ENCODE data around the gene SPR. TPM values are rescaled to one million over a fixed set of nuclear protein-coding genes. Genes with fewer than 3 reads are reported as not detected.

Gene SPR
- total and polyA plus RNA-seq, 2 of the 13 experiments (the other 11 are each of a cell fraction or from before 2014, with no cell fraction given), result 34.0 to 96.0 TPM

DNA sequence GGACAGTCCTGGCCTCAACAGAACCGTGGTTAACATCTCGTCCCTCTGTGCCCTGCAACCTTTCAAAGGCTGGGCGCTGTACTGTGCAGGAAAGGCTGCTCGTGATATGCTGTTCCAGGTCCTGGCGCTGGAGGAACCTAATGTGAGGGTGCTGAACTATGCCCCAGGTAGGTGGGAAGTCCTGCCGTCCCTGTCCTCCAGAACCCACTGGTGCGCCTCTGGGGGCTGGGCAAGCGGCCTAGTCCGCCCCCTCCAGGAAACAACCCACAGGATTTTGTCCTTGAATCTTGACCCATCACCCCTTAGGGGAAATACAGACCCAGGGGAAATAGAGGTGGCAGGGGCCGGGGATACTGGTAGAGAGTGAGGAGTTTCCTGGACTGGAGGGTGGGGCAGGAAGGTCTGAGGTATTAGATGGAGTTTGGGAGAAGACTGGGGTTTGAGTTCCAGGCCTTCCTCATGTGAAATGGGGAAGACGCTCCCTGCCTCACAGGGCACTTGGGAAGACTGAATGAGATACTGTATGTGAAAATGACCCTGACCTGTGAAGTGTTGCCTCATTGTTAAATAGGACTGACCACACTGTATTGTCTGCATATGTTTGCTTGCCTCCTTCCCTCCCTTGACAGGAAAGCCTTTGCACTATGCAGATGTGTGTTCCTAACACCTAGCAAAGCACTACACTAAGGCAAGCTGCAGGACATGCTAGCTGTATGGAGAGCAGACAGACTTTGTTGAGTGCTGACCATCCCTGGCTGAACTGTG, 1.4 kb downstream of the SPR start (continued):
- TF ChIP-seq, protein P1, sequence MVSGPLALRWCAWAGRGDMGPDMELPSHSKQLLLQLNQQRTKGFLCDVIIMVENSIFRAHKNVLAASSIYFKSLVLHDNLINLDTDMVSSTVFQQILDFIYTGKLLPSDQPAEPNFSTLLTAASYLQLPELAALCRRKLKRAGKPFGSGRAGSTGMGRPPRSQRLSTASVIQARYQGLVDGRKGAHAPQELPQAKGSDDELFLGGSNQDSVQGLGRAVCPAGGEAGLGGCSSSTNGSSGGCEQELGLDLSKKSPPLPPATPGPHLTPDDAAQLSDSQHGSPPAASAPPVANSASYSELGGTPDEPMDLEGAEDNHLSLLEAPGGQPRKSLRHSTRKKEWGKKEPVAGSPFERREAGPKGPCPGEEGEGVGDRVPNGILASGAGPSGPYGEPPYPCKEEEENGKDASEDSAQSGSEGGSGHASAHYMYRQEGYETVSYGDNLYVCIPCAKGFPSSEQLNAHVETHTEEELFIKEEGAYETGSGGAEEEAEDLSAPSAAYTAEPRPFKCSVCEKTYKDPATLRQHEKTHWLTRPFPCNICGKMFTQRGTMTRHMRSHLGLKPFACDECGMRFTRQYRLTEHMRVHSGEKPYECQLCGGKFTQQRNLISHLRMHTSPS (CRISPR knock-in tag; IDR thresholded peaks at IDR 0.05; ENCODE audit: low read depth), result no peak
- TF ChIP-seq SALL1 (CRISPR knock-in tag; IDR thresholded peaks at IDR 0.05), result peak; percentile 56
- TF ChIP-seq, protein P2, sequence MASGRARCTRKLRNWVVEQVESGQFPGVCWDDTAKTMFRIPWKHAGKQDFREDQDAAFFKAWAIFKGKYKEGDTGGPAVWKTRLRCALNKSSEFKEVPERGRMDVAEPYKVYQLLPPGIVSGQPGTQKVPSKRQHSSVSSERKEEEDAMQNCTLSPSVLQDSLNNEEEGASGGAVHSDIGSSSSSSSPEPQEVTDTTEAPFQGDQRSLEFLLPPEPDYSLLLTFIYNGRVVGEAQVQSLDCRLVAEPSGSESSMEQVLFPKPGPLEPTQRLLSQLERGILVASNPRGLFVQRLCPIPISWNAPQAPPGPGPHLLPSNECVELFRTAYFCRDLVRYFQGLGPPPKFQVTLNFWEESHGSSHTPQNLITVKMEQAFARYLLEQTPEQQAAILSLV (CRISPR knock-in tag; IDR thresholded peaks at IDR 0.05; ENCODE audit: borderline replicate concordance), result no peak
- TF ChIP-seq KDM6A (CRISPR knock-in tag; IDR thresholded peaks at IDR 0.05; ENCODE audit: low read depth), result no peak
- TF ChIP-seq KMT2B (CRISPR knock-in tag; IDR thresholded peaks at IDR 0.05), result no peak; the same call in 1 of the 2 replicates
- no peak for TF ChIP-seq KAT2B (IDR thresholded peaks at IDR 0.05; ENCODE audit: borderline replicate concordance, low read depth, low read length)
- TF ChIP-seq ZNF235 (CRISPR knock-in tag; IDR thresholded peaks at IDR 0.05; ENCODE audit: borderline replicate concordance), result no peak
- TF ChIP-seq ZNF383 (CRISPR knock-in tag; IDR thresholded peaks at IDR 0.05; ENCODE audit: borderline replicate concordance), result no peak
- TF ChIP-seq ZNF564 (CRISPR knock-in tag; IDR thresholded peaks at IDR 0.05), result 0 out of 2 replicates have a peak, but pooled peaks have one; percentile 13
- TF ChIP-seq, protein P3, sequence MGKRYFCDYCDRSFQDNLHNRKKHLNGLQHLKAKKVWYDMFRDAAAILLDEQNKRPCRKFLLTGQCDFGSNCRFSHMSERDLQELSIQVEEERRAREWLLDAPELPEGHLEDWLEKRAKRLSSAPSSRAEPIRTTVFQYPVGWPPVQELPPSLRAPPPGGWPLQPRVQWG (CRISPR knock-in tag; IDR thresholded peaks at IDR 0.05; ENCODE audit: borderline replicate concordance, low read depth), result no peak
- TF ChIP-seq ZNF354B (CRISPR knock-in tag; IDR thresholded peaks at IDR 0.05), result no peak
- no peak for TF ChIP-seq ZNF703 (CRISPR knock-in tag; IDR thresholded peaks at IDR 0.05; ENCODE audit: borderline replicate concordance)
- TF ChIP-seq ZNF883 (CRISPR knock-in tag; IDR thresholded peaks at IDR 0.05; ENCODE audit: not compliant biosample characterization), result no peak
- TF ChIP-seq, protein P4, sequence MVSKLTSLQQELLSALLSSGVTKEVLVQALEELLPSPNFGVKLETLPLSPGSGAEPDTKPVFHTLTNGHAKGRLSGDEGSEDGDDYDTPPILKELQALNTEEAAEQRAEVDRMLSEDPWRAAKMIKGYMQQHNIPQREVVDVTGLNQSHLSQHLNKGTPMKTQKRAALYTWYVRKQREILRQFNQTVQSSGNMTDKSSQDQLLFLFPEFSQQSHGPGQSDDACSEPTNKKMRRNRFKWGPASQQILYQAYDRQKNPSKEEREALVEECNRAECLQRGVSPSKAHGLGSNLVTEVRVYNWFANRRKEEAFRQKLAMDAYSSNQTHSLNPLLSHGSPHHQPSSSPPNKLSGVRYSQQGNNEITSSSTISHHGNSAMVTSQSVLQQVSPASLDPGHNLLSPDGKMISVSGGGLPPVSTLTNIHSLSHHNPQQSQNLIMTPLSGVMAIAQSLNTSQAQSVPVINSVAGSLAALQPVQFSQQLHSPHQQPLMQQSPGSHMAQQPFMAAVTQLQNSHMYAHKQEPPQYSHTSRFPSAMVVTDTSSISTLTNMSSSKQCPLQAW (CRISPR knock-in tag; IDR thresholded peaks at IDR 0.05), result no peak; the same call in 1 of the 2 replicates
- no peak for TF ChIP-seq PAWR (CRISPR knock-in tag; IDR thresholded peaks at IDR 0.05; ENCODE audit: borderline replicate concordance)
- TF ChIP-seq SAP130 (CRISPR knock-in tag; IDR thresholded peaks at IDR 0.05; ENCODE audit: low read depth), result peak; percentile 66; the same call in 1 of the 2 replicates
- no peak for TF ChIP-seq ZNF33A (CRISPR knock-in tag; IDR thresholded peaks at IDR 0.05; ENCODE audit: borderline replicate concordance)
- TF ChIP-seq NFYB (CRISPR knock-in tag; IDR thresholded peaks at IDR 0.05), result no peak
- TF ChIP-seq, protein P5, sequence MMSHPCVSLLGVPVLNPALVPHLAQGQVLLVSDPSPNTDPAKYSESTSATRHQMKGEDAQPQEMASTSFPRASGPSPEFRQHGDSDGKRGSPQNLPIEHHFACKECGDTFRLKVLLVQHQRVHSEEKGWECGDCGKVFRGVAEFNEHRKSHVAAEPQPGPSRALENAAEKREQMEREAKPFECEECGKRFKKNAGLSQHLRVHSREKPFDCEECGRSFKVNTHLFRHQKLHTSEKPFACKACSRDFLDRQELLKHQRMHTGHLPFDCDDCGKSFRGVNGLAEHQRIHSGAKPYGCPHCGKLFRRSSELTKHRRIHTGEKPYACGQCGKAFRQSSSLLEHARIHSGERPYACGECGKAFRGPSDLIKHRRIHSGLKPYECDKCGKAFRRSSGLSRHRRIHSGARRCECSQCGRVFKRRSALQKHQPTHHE (CRISPR knock-in tag; IDR thresholded peaks at IDR 0.05; ENCODE audit: borderline replicate concordance), result no peak
